ENCODE data around the gene TNNC1. TPM values are rescaled to one million over a fixed set of nuclear protein-coding genes. Genes with fewer than 3 reads are reported as not detected.

The TNNC1 gene
- total RNA-seq, 1 experiment from 2014 or later, result 8.3 TPM

GRCh38 chr3:52442409-52443267 is 11.2 kb downstream of the TNNC1 start:
- no peaks in the 10 kb centered on the region for H3K9me2 ChIP-seq (ENCODE audit: insufficient read depth)
- no peaks in the 10 kb centered on the region for H3K4me1 ChIP-seq (replicated peaks; ENCODE audit: insufficient read depth)
- no peak for DNase-seq
- intact Hi-C loops (cut with micrococcal nuclease; ENCODE audit: unreplicated experiment), result no loop called here
- TF ChIP-seq EZH2 (IDR thresholded peaks at IDR 0.05; ENCODE audit: low read depth) (no peak), CTCF (conservative IDR thresholded peaks at IDR 0.05) (no peak)
- no peaks in the 10 kb centered on the region for H3K27me3 ChIP-seq (ENCODE audit: insufficient read depth, low read depth)
- H3K4me3 ChIP-seq, result no peak overlapping the region
- no peaks in the 10 kb centered on the region for H3F3A ChIP-seq (ENCODE audit: insufficient read depth, low read depth)
- H4K20me1 ChIP-seq (ENCODE audit: insufficient read depth), result no peaks in the 10 kb centered on the region
- no peaks in the 10 kb centered on the region for H3K9me3 ChIP-seq (ENCODE audit: insufficient read depth, low read depth)
- no peak overlapping the region for H2AFZ ChIP-seq
- BruUV-seq (replicated peaks), result no TSS peak
- POLR2A ChIA-PET (ENCODE audit: unreplicated experiment), result no interaction called here
- no peak overlapping the region for H3K27ac ChIP-seq
- H3K79me2 ChIP-seq (ENCODE audit: low read depth), result no peaks in the 10 kb centered on the region
- CTCF ChIA-PET, result interaction anchor here (0.5 kb wide), 1 partner anchor 832 kb away, joined by 6 read pairs; no protein-coding TSS in a partner anchor
- H3K36me3 ChIP-seq (ENCODE audit: low read depth), result no peaks in the 10 kb centered on the region
- no peak overlapping the region for H3K4me2 ChIP-seq

GRCh38 chr3:52441772-52442332 is 12.0 kb downstream of the TNNC1 start:
- Histone ChIP-seq H3K4me3 (no peak overlapping the region), H4K20me1 (ENCODE audit: insufficient read depth) (no peaks in the 10 kb centered on the region), H3K27me3 (ENCODE audit: insufficient read depth, low read depth) (no peaks in the 10 kb centered on the region), H3K9me3 (ENCODE audit: insufficient read depth, low read depth) (no peaks in the 10 kb centered on the region), H3K4me1 (replicated peaks; ENCODE audit: insufficient read depth) (no peaks in the 10 kb centered on the region), H3K27ac (no peak overlapping the region), H3K79me2 (ENCODE audit: low read depth) (no peaks in the 10 kb centered on the region), H3K4me2 (no peak overlapping the region), H2AFZ (no peak overlapping the region), H3K9me2 (ENCODE audit: insufficient read depth) (no peaks in the 10 kb centered on the region), H3K36me3 (ENCODE audit: low read depth) (no peaks in the 10 kb centered on the region), H3F3A (ENCODE audit: insufficient read depth, low read depth) (no peaks in the 10 kb centered on the region)
- ChIA-PET POLR2A (ENCODE audit: unreplicated experiment) (interaction anchor here (0.5 kb wide), 1 partner anchor 240 kb away, joined by 25 read pairs; no protein-coding TSS in a partner anchor), CTCF (no interaction called here)
- no peak for TF ChIP-seq CTCF (conservative IDR thresholded peaks at IDR 0.05)
- no peak for TF ChIP-seq EZH2 (IDR thresholded peaks at IDR 0.05; ENCODE audit: low read depth)
- no TSS peak for BruUV-seq (replicated peaks)
- no peak for DNase-seq
- intact Hi-C loops (cut with micrococcal nuclease; ENCODE audit: unreplicated experiment), result no loop called here

- POLR2A ChIA-PET (ENCODE audit: unreplicated experiment), result interaction anchor here (0.5 kb wide), 1 partner anchor 241 kb away, joined by 25 read pairs; no protein-coding TSS in a partner anchor
- no peak overlapping the region for H3K27ac ChIP-seq
- no peak overlapping the region for H2AFZ ChIP-seq
- H3K4me1 ChIP-seq (replicated peaks; ENCODE audit: insufficient read depth), result no peaks in the 10 kb centered on the region
- H3K27me3 ChIP-seq (ENCODE audit: insufficient read depth, low read depth), result no peaks in the 10 kb centered on the region
- TF ChIP-seq EZH2 (IDR thresholded peaks at IDR 0.05; ENCODE audit: low read depth) (no peak), CTCF (conservative IDR thresholded peaks at IDR 0.05) (no peak)
- no peaks in the 10 kb centered on the region for H3K9me2 ChIP-seq (ENCODE audit: insufficient read depth)
- H3K4me3 ChIP-seq, result no peak overlapping the region
- no peaks in the 10 kb centered on the region for H3K9me3 ChIP-seq (ENCODE audit: insufficient read depth, low read depth)
- CTCF ChIA-PET, result no interaction called here
- no peaks in the 10 kb centered on the region for H4K20me1 ChIP-seq (ENCODE audit: insufficient read depth)
- intact Hi-C loops (cut with micrococcal nuclease; ENCODE audit: unreplicated experiment), result no loop called here
- DNase-seq, result no peak
- H3K4me2 ChIP-seq, result no peak overlapping the region
- H3K79me2 ChIP-seq (ENCODE audit: low read depth), result no peaks in the 10 kb centered on the region
- H3F3A ChIP-seq (ENCODE audit: insufficient read depth, low read depth), result no peaks in the 10 kb centered on the region
- no TSS peak for BruUV-seq (replicated peaks)
- no peaks in the 10 kb centered on the region for H3K36me3 ChIP-seq (ENCODE audit: low read depth)
Observed at GRCh38 chr3:52441091-52441771, 12.6 kb downstream of the TNNC1 start.

Measured in PC-9 (cell line).